ENCODE measurements around the gene AUTS2.
"Not testable (repeated sequence)": the region's sequence is repeated elsewhere in the genome, so short reads cannot be mapped to it uniquely, and the experiment has no call there.

AUTS2 gene

DNA sequence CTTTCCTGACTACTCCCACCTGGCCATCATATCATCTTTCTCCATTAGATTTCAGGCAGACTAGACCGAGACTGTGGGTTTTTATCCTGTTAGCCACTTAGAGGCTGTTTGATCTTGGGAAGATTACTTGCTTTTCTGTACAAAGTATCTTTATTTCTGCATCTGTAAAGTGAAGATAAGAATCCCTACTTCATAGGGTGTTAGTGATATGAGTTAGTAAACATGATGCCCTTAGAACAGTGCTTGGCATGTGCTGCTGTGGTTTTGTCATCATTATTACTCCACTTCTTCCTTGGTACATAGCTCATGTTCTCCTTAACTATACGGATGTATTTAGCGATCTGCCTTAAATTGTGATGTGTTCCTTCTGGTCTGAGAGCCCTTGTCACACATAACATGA lies 165.2 kb downstream of the AUTS2 start:
- DNase-seq: no peak

DNA sequence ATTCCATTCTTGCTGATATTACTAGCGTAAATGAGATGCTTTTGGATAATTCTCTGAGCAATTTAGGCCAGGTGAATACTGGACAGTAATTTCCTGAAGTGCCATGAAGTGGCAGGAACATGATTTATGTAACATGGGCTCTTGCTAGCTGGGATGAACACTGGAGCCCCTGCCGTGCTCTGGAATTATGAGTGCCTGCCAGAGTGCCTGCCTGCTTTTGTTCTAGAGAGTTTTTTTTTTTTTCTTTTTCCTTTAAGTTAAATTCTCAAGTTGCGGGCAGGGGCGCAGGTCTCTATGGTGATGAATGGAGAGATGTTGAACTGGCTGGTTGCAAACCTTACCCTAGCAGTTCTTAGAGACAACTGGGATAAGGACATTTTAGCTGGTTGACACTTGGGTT lies 165.9 kb downstream of the AUTS2 start:
- peak; percentile 89 to 99 (median 96) for DNase-seq

DNA sequence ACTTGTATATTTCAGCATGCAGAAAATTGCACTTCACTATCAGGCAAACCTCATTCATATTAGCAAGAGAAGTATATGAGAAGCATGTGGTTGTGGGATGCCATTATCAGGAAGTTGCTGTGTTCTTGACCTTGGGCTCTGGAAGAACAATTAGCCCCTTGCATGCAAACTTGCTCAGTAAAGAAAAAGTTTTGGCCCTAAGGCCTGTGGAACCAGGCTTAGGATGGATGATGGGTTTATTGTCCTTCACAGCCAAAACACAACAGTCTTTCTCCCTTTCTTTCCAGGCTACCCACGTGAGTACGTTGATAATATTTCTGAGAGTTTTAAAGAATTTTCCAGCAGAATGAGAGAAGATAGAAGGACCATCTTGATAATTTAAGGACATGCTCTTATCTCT lies 166.4 kb downstream of the AUTS2 start:
- DNase-seq: no peak

DNA sequence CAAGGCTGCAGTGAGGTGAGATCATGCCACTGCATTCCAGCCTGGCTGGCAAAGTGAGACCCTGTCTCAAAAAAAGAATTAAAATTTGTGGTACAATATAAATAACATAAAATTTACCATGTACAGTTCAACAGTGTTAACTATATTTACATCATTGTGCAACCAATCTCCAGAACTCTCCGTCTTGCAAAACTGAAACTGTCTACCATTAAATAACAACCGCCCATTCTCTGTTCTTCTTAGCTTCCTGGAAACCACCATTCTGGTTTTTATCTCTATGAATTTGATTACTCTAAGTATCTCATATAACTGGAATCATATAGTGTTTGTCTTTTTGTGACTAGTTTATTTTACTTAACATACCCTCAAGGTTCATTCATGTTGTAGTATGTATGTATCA lies 167.6 kb downstream of the AUTS2 start:
- no peak for DNase-seq

DNA sequence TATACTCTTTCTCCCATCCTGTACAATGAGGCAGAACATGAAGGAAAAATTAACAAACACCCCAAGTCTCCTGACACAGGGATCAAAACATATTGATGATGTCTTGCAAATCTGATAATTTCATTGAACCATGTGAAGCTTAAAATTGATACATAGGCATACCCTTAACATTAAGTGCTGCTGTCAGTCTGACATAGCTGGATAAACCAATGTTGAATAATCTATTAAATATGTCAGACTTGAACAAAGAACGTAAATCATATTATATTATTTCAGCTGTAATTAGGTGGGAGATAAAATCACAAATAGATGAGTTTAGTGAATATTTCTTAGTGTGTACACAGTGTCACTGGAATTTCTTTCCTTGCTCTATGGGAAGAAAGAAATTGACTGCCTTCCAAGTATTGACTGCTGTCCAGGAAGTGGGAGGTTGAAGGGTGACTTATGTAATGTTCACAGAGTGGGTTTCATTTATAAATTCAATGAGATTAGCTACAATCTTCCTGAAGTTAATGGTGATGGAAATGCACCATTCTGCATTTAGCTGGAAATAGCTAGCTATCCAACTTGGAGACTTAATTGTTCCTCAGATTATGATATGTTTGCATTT lies 170.8 kb downstream of the AUTS2 start:
- DNase-seq: peak in 1 of 3 experiments; percentile 50

DNA sequence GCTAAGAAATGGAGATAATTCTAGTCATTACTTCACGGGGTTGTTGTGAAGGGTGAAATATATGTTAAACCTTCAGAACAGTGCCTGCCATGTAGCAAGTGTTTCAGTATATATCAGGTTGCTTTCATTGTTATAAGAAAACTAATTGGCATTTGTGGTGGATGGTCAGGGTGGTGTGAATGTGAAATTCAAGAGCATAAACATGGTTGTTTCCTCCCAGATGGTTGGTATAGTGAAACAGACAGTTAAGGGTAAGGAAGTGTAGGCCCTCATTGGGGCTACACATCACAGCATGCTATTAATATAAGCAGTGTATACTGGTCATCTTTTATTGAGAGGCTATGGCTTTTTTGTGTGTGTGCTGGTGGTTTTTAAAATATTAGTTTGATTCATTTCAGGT lies 171.6 kb downstream of the AUTS2 start:
- DNase-seq: peak in 1 of 3 experiments; percentile 49

DNA sequence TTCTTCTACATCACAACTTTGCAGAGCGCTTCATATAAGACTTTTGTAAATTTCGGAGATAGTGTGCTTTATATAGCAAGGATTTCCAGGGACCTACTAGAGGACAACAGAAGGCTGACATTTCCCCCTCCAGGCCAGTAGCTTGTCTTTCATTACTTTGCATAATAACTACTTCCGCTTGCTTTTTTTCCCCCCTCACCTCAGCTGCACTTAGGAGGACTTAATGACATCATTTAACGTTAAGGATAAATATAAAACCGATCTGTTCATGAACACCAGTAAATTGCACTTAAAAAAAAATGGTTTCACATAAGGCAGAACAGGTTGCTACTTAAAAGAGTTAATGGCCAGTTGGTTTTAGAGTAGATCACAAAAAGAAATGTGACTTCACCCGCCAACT lies 172.3 kb downstream of the AUTS2 start:
- DNase-seq: peak in 1 of 3 experiments; percentile 51

DNA sequence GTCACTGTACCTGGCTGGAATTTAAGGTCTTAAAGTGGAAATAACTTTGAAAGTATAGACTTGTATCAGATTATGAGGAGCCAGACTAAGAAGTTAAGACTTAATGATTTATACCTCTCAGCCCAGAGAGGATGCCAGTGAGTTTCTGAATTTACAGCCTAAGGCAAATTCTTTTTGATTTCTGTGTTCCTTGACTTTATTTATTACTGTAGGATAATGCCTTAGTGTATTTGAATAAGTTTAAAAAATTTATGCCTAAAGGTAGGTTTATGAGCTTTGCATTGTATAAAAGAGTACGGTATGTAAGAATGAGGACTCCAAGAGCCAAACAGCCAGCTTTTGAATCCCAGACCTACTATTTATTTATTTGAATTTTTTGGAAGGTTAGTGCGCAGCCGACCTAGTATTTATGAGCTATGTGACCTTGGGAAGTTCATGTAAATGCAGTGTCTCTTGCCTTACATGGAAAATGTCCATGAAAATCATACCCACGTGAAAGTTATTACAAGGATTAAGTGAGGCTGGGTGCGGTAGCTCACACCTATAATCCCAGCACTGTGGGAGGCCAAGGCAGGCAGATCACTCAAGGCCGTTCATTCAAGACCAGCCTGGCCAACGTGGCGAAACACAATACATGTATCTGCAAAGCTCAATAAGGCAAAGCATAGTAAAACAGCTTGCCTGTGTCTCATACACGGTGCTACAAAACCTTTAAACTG lies 174.6 kb downstream of the AUTS2 start:
- DNase-seq: peak in 1 of 3 experiments; percentile 25

DNA sequence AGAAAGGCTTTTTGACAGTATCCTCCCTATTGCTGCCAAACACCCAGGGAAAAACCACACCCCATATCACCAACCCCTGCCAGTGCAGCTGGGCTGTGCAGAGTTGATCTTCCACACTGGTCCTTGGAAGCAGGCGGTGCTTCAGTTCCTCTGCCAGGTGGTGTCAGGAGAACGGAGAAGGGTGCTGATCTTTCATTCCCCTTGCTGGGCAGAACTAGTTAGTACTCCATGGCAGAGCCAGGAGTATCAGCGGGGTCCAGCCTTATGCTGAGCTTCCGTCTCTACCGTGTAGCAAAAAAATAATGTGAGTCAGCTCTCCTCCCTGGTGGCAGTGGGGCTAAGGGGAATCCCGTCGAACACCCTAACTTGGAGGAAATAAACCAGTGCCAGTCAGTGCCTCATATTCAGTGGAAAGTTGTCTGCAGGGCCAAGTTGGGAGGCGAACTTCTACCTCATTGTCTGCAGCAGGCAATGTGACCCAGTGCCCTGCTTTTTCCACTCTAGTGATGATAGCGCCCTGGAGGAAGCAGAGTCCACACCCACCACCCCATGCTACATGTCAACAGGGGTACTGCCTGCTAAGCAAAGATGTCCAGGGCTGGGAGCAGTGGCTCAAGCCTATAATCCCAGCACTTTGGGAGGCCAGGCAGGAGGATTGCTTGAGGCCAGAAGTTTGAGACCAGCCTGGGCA lies 175.4 kb downstream of the AUTS2 start:
- peak in 1 of 3 experiments; percentile 25 for DNase-seq

DNA sequence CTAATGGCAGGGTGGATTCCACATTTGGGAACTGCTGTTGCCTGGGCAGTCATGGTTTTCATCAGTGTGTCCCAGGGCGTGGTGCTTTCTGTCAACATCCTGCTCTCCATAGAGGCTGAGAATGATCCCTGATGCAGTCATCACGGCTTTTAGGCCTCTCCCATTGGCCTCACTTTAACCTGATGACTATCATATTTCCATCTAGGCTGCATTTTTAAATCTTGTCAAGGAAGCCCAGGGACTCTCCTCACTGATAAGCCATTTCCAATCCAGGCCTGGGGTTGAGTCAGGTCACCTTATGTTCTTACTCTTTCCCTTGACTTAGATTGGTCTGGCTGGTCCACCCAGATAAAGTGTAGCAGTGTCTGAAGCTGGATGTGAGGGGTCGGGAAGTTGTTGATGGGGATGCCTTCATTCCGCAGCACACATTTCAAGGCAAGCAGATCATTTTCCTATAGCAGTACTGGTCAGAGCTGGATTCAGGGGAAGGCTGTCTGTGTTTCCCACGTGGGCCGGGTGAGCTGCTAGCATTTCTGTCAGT lies 177.0 kb downstream of the AUTS2 start:
- DNase-seq: peak in 2 of 3 experiments; percentile 11 to 52

DNA sequence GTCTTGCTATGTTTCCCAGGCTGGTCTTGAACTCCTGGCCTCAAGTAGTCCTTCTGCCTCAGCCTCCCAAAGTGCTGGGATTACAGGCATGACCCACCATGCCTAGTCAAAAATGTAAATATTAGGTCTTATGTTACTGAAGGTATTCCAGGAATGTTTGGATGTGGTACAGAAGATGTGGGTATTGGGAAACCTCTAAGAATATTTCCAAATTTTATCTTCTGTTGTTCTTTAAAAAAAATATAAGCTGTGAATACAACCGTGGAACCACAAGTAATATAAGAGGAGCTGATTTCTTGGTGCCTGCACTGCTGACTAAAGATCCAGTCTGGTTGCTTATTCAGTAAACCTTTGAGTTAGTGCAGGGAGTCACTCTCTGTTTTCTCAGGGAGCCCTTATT lies 178.3 kb downstream of the AUTS2 start:
- no peak for DNase-seq

DNA sequence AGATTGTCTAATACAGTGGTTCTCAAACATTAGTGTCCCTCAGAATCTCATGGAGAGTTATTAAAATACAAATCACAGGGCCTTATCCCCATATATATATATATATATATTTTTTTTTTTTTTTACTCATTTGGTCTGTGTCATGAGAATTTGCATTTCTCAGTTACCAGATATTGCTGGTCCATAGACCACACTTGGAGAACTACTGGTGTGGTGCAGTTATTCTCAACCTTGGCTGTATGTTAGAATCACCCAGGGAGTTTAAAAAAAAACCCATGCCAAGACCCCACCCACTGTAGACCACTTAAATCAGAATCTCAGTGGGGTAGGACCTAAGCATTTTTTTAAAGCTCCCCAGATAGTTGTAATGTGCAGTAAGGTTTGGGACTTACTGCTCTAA lies 179.9 kb downstream of the AUTS2 start:
- DNase-seq: no peak

DNA sequence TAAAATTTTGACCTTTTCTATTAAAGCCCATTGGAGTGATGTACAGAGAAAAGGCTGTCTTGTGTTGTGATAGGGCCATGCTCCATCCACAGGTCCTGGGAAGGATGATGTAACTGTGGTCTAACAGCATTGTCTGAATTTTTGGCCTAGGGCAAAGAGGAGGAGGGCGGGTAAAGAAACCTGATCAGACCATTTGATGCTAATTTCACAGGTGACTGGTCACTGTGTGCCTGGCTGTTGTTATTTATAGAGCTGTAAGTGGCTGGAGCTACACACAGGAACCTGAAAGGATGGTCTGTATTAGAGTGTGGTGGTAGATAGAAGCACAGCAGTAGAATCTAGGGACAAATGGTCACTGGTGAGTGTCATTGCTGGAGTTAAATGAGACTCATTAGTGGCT lies 182.1 kb downstream of the AUTS2 start:
- DNase-seq: peak; percentile 68 to 98 (median 90)

DNA sequence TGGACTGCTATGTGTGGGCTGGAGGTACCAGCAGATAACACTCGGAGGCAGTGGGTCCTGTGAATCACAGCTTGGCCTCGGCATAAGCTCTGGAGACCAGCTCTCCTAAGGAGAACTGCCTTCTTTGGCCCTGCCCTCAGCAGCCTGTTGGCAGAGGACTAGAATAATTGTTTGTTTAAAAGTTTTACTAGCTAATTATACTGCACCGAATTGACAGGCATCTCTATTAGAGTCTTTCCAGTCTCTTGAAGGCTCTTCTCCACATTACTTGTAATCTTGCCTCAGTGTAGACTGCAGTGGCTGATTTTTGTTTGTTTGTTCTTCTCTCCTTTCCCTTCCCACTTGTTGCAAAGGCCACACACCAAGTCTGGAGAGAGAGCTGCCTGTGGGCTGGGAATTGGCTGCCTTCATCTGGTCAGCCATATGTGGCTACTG lies 183.2 kb downstream of the AUTS2 start:
- peak in 2 of 3 experiments; percentile 40 to 76 for DNase-seq

DNA sequence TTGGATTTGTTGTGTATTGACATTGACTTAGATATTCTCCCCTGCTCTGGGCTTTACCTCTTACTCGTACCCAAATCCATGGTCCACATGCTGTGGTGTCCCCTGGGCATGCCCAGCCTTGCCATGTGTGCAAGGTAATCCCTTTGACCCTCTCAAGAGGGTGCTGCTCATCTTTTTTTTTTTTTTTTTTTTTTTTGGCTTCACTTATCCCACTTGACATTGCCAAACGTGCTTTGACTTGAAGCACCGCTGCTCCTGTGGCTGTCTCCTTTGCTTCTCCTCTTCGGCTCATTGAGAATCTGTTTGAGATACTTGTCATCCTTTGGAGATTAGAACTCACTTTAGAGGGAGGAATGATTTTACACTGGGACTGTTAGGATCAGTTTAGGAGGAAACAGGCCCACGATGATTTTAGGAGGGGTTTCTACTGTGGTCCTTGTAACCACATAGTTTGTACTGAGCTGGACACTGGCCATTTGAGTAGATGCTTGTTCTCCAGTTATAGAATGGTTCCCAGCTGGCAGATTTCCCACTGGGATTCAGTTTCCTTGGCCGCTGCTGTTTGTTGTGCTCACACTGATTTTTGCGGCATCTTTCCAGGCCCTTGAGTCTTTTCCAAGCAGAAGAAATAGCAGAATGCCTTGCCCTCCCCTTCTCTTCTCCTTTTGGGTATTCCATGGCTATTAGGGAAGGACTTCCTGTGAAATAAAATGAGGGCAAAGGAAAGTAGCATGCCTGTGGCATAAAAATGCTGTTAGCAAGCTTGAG lies 184.8 kb downstream of the AUTS2 start:
- peak in 2 of 3 experiments; percentile 56 to 90 for DNase-seq

DNA sequence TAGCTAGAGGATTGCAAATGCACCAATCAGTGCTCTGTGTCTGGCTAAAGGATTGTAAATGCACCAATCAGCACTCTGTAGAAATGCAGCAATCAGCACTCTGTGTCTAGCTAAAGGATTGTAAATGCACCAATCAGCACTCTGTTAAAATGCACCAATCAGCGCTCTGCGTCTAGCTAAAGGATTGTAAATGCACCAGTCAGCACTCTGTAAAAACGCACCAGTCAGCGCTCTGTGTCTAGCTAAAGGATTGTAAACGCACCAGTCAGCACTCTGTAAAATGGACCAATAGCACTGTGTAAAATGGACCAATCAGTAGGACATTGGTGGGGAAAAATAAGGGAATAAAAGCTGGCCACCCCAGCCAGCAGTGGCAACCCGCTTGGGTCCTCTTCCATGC lies 187.9 kb downstream of the AUTS2 start:
- not testable (repeated sequence) for DNase-seq

DNA sequence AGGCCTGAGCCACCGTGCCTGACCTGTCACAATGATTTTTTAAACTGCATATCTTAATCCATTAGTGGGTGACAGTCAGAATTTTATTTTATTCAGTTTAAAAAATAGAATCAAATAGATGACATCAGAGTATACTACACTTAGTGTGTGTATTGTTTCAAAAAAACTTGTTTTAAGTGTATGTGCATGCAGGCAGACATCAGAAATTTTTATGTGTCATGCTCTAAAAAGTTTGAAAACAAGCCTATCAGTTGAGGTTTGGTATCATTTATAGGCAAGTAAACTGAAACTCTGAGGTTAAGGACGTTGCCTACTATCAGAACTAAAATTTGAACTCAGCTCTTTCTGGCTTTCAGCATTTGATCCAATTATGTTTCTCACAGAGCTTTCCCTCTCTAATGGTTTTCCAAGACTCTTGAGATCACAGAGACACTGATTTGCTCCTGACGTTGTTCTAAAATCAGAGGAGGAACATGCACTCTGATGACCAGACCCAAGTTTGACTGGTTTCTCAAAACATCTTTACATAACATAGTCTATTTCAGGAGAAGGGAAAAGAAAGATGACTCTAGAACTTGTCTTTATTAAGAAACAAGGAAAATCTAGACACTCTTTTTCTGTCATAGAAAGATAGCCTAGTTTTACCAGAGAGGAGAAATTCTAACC lies 188.6 kb downstream of the AUTS2 start:
- DNase-seq: no peak

DNA sequence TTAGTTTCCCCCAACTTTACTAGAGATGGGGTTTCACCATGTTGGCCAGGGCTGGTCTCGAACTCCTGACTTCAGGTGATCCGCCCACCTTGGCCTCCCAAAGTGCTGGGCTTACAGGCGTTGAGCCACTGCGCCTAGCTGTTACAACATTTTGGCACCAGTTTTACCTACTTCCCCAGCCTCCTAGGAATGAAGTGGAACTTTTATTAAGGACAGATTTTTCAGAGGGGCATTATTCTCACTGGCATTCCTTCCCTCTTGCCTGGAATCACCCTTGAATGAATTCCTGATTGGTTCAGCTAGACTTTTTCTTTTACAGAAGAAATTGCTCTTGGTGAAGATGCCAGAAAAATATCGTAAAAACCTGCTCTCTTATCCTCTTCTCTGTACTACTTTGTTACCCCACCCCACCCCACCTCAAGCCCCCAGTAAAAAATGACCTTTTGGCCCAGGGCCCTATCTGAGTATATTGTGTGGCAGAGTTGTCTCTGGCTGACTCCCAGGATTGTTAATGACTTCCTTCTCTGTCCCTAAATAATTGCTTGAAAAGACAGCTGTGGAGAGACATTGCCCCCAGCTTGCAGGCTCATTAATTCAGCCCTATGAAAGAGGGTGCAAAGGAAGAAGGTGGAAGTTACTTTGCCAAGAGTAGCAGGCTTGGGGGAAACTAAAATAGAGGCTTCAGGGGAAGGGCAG lies 189.6 kb downstream of the AUTS2 start:
- DNase-seq: peak in 2 of 3 experiments; percentile 25 to 67

DNA sequence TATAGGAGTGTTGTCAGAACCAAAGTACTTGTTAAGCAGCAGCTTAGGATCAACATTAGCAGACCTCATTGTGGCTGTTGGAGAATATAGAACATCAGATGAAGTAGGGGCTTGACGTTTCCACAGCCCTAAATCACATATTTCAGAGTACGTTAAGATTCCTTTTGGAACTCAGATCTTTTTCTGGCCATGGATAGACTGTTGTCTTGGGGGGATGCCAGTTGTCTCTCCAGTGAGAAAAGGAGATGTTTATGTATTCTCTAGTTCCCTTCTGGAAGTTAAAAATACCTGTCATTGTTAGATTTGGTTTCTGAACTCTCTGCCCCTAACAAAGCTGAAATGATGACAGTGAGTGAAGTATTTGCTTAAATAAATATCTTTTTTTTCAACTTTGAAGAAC lies 191.3 kb downstream of the AUTS2 start:
- no peak for DNase-seq

DNA sequence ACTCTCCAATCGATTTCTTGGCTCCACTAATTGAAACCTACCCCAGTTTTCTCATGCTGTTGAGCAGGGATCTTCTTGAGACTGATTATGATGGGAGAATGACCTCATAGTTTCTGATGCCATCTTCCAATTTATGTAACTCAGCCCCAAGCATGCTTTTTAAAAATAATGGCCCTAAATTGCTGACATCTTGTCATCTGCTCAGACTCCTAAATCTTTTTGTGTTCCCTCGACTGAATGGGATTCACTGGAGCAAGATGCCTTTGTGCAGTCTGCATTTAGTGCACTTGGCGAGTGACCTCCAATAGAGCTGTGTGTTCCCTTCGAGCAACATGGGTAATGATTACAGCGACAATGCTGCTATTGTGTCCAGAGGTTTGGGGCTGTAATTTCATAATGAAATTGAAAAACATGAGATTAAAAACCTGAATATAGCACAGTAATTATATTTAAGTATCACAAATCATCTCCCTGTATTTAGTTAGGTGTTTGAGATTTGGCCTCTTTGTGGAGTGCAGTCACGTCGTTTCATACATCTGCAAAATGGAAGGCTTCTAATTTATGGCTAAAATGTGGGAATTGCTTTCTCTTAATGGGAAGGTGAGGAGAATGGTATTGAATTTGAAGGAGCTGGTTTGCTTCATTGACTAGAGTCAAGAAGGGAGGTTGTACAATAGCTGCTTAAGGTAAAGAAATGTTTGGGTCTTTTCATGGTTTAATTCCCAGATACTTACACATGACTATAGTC lies 192.9 kb downstream of the AUTS2 start:
- DNase-seq: peak in 2 of 3 experiments; percentile 74 to 96

DNA sequence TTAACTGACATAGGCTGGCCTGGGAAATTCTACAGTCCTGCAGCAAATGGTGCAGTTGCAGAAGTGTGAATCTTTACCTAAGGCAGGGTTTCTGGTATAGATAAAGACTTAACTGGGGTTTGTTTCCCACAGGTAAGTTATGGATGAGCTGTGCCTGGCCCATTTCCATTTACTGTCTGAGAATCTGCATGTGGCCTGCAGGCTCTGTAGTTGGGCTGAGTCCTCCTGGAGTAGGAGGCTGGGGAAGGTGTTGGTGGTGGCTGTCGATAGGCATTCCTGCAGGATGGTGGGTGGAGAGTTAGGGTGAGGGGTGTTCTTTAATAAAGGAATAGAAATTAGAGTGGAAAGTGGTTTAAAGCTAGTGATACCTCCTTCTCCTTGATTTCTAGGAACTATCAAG lies 193.5 kb downstream of the AUTS2 start:
- DNase-seq: no peak
